ENCODE measurements around the gene MYO1D. TPM values are rescaled to one million over a fixed set of nuclear protein-coding genes. Genes with fewer than 3 reads are reported as not detected.

The MYO1D gene
- total RNA-seq, 1 experiment from 2014 or later = 206 TPM

DNA sequence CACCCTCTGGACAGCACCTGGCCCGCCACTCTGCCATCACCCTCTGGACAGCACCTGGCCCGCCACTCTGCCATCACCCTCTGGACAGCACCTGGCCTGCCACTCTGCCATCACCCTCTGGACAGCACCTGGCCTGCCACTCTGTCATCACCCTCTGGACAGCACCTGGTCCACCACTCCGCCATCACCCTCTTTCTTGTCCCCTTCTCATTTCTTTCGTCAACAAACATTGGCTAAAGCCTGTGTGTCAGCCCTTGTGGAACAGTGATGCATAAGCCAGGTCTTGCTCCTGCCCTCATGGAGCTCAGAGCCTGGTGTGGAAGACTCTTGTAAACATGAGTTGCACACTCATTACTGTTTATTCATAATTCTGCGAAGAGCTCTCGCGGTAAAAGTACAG lies 358.9 kb downstream of the MYO1D start:
- Mint-ChIP-seq H3K27ac (ENCODE audit: unreplicated experiment) (no peak overlapping the region), H3K27me3 (ENCODE audit: insufficient read depth, unreplicated experiment) (no peaks in the 10 kb centered on the region), H3K4me1 (ENCODE audit: low read depth, unreplicated experiment) (no peaks in the 10 kb centered on the region), H3K36me3 (ENCODE audit: insufficient read depth, unreplicated experiment) (peaks cover 38% of the 10 kb centered on the region), H3K4me3 (ENCODE audit: unreplicated experiment) (no peak overlapping the region), H3K9me3 (ENCODE audit: unreplicated experiment) (no peaks in the 10 kb centered on the region)
- Histone ChIP-seq H3K4me1 (no peaks in the 10 kb centered on the region), H3K4me3 (ENCODE audit: low read depth, low read length) (no peak overlapping the region), H3K9me3 (no peaks in the 10 kb centered on the region), H3K27me3 (replicated peaks; ENCODE audit: control insufficient read depth, insufficient read depth, low read length) (no peaks in the 10 kb centered on the region), H3K36me3 (ENCODE audit: control insufficient read depth, insufficient read depth, low read length) (no peaks in the 10 kb centered on the region; the same call in 1 of the 2 replicates)
- no TSS peak for BruUV-seq (replicated peaks)
- ChIA-PET POLR2A (no interaction called here), CTCF (no interaction called here)
- no peak for TF ChIP-seq CTCF (IDR thresholded peaks at IDR 0.05; ENCODE audit: insufficient read depth in 1 of 2, low read depth in 1 of 2, low read length in 1 of 2, severe bottlenecking in 1 of 2, unreplicated experiment in 1 of 2)
- intact Hi-C loops (cut with micrococcal nuclease; ENCODE audit: unreplicated experiment) = loop anchor here (10.0 kb wide), 1 partner anchor 347 kb away; no protein-coding TSS in a partner anchor
- no peak for DNase-seq

- H3K4me3 ChIP-seq (ENCODE audit: low read depth, low read length) = no peak overlapping the region
- H3K36me3 ChIP-seq (ENCODE audit: control insufficient read depth, insufficient read depth, low read length) = no peaks in the 10 kb centered on the region; the same call in 1 of the 2 replicates
- no peaks in the 10 kb centered on the region for H3K9me3 ChIP-seq
- Mint-ChIP-seq H3K27me3 (ENCODE audit: insufficient read depth, unreplicated experiment) (no peaks in the 10 kb centered on the region), H3K4me3 (ENCODE audit: unreplicated experiment) (no peak overlapping the region), H3K4me1 (ENCODE audit: low read depth, unreplicated experiment) (no peaks in the 10 kb centered on the region), H3K27ac (ENCODE audit: unreplicated experiment) (no peak overlapping the region), H3K9me3 (ENCODE audit: unreplicated experiment) (no peaks in the 10 kb centered on the region), H3K36me3 (ENCODE audit: insufficient read depth, unreplicated experiment) (peaks cover 31% of the 10 kb centered on the region)
- H3K4me1 ChIP-seq = no peaks in the 10 kb centered on the region
- TF ChIP-seq CTCF (IDR thresholded peaks at IDR 0.05; ENCODE audit: insufficient read depth in 1 of 2, low read depth in 1 of 2, low read length in 1 of 2, severe bottlenecking in 1 of 2, unreplicated experiment in 1 of 2) = no peak
- POLR2A ChIA-PET = no interaction called here
- no peaks in the 10 kb centered on the region for H3K27me3 ChIP-seq (replicated peaks; ENCODE audit: control insufficient read depth, insufficient read depth, low read length)
- no TSS peak for BruUV-seq (replicated peaks)
- CTCF ChIA-PET = no interaction called here
- intact Hi-C loops (cut with micrococcal nuclease; ENCODE audit: unreplicated experiment) = loop anchor here (10.0 kb wide), 1 partner anchor 348 kb away; no protein-coding TSS in a partner anchor
- no peak for DNase-seq
Observed at GRCh38 chr17:32516940-32517701, 359.8 kb downstream of the MYO1D start.

- Histone ChIP-seq H3K27me3 (replicated peaks; ENCODE audit: control insufficient read depth, insufficient read depth, low read length) (no peaks in the 10 kb centered on the region), H3K4me1 (no peaks in the 10 kb centered on the region), H3K4me3 (ENCODE audit: low read depth, low read length) (no peak overlapping the region), H3K9me3 (no peaks in the 10 kb centered on the region), H3K36me3 (ENCODE audit: control insufficient read depth, insufficient read depth, low read length) (no peaks in the 10 kb centered on the region; the same call in 1 of the 2 replicates)
- Mint-ChIP-seq H3K36me3 (ENCODE audit: insufficient read depth, unreplicated experiment) (peaks cover 31% of the 10 kb centered on the region), H3K27me3 (ENCODE audit: insufficient read depth, unreplicated experiment) (no peaks in the 10 kb centered on the region), H3K27ac (ENCODE audit: unreplicated experiment) (no peak overlapping the region), H3K9me3 (ENCODE audit: unreplicated experiment) (no peaks in the 10 kb centered on the region), H3K4me3 (ENCODE audit: unreplicated experiment) (no peak overlapping the region), H3K4me1 (ENCODE audit: low read depth, unreplicated experiment) (no peaks in the 10 kb centered on the region)
- no TSS peak for BruUV-seq (replicated peaks)
- intact Hi-C loops (cut with micrococcal nuclease; ENCODE audit: unreplicated experiment) = loop anchor here (10.0 kb wide), 1 partner anchor 348 kb away; no protein-coding TSS in a partner anchor
- CTCF ChIA-PET = no interaction called here
- no peak for DNase-seq
- POLR2A ChIA-PET = no interaction called here
- TF ChIP-seq CTCF (IDR thresholded peaks at IDR 0.05; ENCODE audit: insufficient read depth in 1 of 2, low read depth in 1 of 2, low read length in 1 of 2, severe bottlenecking in 1 of 2, unreplicated experiment in 1 of 2) = no peak
Observed at GRCh38 chr17:32516450-32516849, 360.5 kb downstream of the MYO1D start.
